ENCODE measurements around the gene PFDN6.

DNA sequence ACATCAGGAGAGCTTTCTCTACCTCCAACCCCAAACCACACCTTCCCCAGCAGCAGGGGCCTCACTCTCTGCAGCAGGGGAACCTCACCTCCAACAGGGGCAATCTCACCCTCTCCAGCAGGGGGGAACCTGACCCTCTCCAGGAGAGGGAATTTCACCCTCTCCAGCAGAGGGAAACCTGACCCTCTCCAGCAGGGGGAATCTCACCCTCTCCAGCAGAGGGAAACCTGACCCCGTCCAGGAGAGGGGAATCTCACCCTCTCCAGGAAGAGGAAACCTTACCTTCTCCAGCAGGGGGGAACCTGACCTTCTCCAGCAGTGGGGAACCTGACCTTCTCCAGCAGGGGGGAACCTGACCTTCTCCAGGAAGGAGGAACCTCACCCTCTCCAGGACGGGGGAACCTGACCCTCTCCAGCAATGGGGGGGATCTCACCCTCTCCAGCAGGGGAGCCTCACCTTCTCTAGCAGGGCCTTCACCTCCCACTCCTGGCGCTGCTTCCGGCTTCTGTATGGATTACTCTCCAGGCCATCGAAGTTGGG lies 9.4 kb upstream of the PFDN6 start:
- TF ChIP-seq, protein P1, sequence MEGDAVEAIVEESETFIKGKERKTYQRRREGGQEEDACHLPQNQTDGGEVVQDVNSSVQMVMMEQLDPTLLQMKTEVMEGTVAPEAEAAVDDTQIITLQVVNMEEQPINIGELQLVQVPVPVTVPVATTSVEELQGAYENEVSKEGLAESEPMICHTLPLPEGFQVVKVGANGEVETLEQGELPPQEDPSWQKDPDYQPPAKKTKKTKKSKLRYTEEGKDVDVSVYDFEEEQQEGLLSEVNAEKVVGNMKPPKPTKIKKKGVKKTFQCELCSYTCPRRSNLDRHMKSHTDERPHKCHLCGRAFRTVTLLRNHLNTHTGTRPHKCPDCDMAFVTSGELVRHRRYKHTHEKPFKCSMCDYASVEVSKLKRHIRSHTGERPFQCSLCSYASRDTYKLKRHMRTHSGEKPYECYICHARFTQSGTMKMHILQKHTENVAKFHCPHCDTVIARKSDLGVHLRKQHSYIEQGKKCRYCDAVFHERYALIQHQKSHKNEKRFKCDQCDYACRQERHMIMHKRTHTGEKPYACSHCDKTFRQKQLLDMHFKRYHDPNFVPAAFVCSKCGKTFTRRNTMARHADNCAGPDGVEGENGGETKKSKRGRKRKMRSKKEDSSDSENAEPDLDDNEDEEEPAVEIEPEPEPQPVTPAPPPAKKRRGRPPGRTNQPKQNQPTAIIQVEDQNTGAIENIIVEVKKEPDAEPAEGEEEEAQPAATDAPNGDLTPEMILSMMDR (IDR thresholded peaks at IDR 0.05) = no peak
- TF ChIP-seq POLR2AphosphoS5 (IDR thresholded peaks at IDR 0.05; ENCODE audit: insufficient read depth in 1 of 2, low read depth in 1 of 2) (no peak), POLR2A (IDR thresholded peaks at IDR 0.05) (no peak)
